A549 (cell line): Measurements from ENCODE around the gene IL17RE.
A peak's percentile ranks its signal among the peaks of the same experiment; 100 is the strongest.

Experiments used
- CBX2 ChIP-seq: fragments of 200-600 bp; sonication (generic); IDR thresholded peaks from 2 replicates; pipeline ENCODE4 v1.6.1; 2016; ENCODE audit warnings: low read depth, mild to moderate bottlenecking, borderline replicate concordance
- E2F6 ChIP-seq: IDR thresholded peaks from 2 replicates; pipeline ENCODE4 v1.6.1; 2012; ENCODE audit warnings: low read depth, borderline replicate concordance
- ELK1 ChIP-seq: fragments of 150-350 bp; IDR thresholded peaks from 2 replicates; pipeline ENCODE4 v1.6.1; 2014; ENCODE audit warnings: low read depth, mild to moderate bottlenecking, low read length
- JUN ChIP-seq, 2 experiments: fragments of >200 bp; sonication (Bioruptor Twin); formaldehyde crosslinking; IDR thresholded peaks; 2 replicates in 1 of 2; 3 replicates in 1 of 2; pipeline ENCODE4 v1.6.1; 2016 to 2017
- MAFK ChIP-seq: fragments of 450-650 bp; IDR thresholded peaks from 2 replicates; pipeline ENCODE4 v1.6.1; 2014; ENCODE audit not compliant: partially characterized antibody
- MYC ChIP-seq: IDR thresholded peaks from 2 replicates; pipeline ENCODE4 v1.6.1; 2012; ENCODE audit warnings: mild to moderate bottlenecking, inconsistent platforms, low read length, improper control_type of control experiment, borderline replicate concordance
- NFE2L2 ChIP-seq: fragments of 150-350 bp; conservative IDR thresholded peaks from 2 replicates; pipeline ENCODE4 v1.6.1; 2014; ENCODE audit warnings: low read length
- POLR2A ChIP-seq: IDR thresholded peaks from 2 replicates; pipeline ENCODE4 v1.6.1; 2012; ENCODE audit warnings: mild to moderate bottlenecking, low read length
- RAD21 ChIP-seq, 2 experiments: fragments of >200 bp in 1 of 2; sonication (Bioruptor Twin) in 1 of 2; formaldehyde crosslinking in 1 of 2; IDR thresholded peaks in 1 of 2; conservative IDR thresholded peaks in 1 of 2; 2 replicates in 1 of 2; 3 replicates in 1 of 2; pipeline ENCODE4 v1.6.1; 2012 to 2018; ENCODE audit warnings: inconsistent platforms in 1 of 2
- ZSCAN20 ChIP-seq: fragments of 250-450 bp; sonication (Bioruptor Pico); IDR thresholded peaks from 2 replicates; pipeline ENCODE4 v1.8.0; 2022; ENCODE audit warnings: mild to moderate bottlenecking, moderate library complexity
- TF ChIP-seq, protein P1 (sequence below): fragments of >200 bp; sonication (Bioruptor Twin); formaldehyde crosslinking; IDR thresholded peaks from 3 replicates; pipeline ENCODE4 v1.5.1; 2016
- TF ChIP-seq, protein P2 (sequence below): IDR thresholded peaks from 2 replicates; pipeline ENCODE4 v1.6.1; 2012
- TF ChIP-seq, protein P3 (sequence below): fragments of 200-600 bp; sonication (generic); IDR thresholded peaks from 2 replicates; pipeline ENCODE4 v1.6.1; 2016; ENCODE audit warnings: antibody characterized with exemption, mild to moderate bottlenecking, moderate library complexity

DNA sequence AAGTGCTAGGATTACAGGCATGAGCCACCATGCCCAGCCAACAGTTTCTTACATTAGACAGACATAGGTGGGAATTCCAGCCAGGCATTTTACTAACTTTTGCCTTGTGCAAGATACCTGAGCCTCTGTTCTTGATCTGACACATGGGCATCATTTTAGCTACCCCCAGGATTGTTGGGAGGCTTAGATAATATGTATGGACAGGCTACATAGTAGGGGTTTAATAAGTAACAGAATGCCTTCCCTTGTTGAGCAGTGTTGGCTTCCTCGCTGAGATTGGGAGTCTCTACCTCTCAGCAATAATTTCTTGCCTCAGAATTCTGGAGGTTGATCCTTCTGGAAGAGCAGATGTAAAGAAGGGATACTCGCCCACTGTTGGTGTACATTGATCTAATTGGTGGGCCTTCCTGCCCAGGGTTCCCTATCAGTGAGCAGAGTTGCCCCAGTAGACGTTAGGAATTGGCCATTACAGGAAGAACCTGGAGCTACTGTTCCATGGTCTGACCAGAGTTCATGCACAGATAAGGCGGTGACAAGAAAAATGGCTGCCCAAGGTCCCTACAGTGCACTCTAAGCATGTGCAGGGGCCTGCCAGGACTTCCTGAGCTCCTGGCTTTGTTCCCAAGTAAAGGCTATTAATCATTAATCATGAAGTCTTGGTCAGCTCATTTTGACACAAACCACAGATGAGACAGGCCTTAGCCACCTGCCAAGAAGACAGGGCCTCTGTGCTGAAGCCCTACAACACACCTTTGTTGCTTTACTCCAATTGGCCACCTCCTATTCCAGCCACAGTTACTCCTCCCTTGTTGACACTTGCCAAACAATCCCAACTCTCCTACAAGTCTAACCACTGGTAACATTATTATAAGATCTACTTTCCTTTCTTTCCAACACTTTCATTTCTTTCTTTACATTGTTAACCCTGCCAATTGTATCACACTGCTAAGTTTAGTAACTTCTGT lies 5.0 kb upstream of the IL17RE start:
- TF ChIP-seq CBX2 (no peak), POLR2A (no peak), JUN (IDR thresholded peaks at IDR 0.05) (no peak), MYC (no peak; the same call in 1 of the 2 replicates), ELK1 (no peak), E2F6 (no peak; the same call in 1 of the 2 replicates), RAD21 (conservative IDR thresholded peaks at IDR 0.05 in 1 of 2, IDR thresholded peaks at IDR 0.05 in 1 of 2) (no peak), MAFK (peak; percentile 56), ZSCAN20 (CRISPR knock-in tag) (no peak), NFE2L2 (no peak)
- TF ChIP-seq, protein P1, sequence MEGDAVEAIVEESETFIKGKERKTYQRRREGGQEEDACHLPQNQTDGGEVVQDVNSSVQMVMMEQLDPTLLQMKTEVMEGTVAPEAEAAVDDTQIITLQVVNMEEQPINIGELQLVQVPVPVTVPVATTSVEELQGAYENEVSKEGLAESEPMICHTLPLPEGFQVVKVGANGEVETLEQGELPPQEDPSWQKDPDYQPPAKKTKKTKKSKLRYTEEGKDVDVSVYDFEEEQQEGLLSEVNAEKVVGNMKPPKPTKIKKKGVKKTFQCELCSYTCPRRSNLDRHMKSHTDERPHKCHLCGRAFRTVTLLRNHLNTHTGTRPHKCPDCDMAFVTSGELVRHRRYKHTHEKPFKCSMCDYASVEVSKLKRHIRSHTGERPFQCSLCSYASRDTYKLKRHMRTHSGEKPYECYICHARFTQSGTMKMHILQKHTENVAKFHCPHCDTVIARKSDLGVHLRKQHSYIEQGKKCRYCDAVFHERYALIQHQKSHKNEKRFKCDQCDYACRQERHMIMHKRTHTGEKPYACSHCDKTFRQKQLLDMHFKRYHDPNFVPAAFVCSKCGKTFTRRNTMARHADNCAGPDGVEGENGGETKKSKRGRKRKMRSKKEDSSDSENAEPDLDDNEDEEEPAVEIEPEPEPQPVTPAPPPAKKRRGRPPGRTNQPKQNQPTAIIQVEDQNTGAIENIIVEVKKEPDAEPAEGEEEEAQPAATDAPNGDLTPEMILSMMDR: no peak
- TF ChIP-seq, protein P2, sequence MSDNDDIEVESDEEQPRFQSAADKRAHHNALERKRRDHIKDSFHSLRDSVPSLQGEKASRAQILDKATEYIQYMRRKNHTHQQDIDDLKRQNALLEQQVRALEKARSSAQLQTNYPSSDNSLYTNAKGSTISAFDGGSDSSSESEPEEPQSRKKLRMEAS: peak; percentile 76
- TF ChIP-seq, protein P3, sequence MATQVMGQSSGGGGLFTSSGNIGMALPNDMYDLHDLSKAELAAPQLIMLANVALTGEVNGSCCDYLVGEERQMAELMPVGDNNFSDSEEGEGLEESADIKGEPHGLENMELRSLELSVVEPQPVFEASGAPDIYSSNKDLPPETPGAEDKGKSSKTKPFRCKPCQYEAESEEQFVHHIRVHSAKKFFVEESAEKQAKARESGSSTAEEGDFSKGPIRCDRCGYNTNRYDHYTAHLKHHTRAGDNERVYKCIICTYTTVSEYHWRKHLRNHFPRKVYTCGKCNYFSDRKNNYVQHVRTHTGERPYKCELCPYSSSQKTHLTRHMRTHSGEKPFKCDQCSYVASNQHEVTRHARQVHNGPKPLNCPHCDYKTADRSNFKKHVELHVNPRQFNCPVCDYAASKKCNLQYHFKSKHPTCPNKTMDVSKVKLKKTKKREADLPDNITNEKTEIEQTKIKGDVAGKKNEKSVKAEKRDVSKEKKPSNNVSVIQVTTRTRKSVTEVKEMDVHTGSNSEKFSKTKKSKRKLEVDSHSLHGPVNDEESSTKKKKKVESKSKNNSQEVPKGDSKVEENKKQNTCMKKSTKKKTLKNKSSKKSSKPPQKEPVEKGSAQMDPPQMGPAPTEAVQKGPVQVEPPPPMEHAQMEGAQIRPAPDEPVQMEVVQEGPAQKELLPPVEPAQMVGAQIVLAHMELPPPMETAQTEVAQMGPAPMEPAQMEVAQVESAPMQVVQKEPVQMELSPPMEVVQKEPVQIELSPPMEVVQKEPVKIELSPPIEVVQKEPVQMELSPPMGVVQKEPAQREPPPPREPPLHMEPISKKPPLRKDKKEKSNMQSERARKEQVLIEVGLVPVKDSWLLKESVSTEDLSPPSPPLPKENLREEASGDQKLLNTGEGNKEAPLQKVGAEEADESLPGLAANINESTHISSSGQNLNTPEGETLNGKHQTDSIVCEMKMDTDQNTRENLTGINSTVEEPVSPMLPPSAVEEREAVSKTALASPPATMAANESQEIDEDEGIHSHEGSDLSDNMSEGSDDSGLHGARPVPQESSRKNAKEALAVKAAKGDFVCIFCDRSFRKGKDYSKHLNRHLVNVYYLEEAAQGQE: no peak
